Measurements from ENCODE around the gene COPS9. TPM values are rescaled to one million over a fixed set of nuclear protein-coding genes. Genes with fewer than 3 reads are reported as not detected.

COPS9 gene
- total RNA-seq, 2 donors from 2014 or later: 170 to 184 TPM

- TF ChIP-seq POLR2A (IDR thresholded peaks at IDR 0.05) (no peak), CTCF (IDR thresholded peaks at IDR 0.05) (no peak)
- Histone ChIP-seq H3K27me3 (no peaks in the 10 kb centered on the region), H3K36me3 (replicated peaks in 1 of 2; ENCODE audit: insufficient read depth in 1 of 2, low read depth in 2 of 2) (no peaks in the 10 kb centered on the region), H3K9me3 (no peaks in the 10 kb centered on the region), H3K27ac (no peak overlapping the region), H3K4me3 (no peak overlapping the region), H3K4me1 (no peaks in the 10 kb centered on the region)
- WGBS, 2 donors: 30 to 58% methylated on average over 8 to 15 of the region's 15 CpGs
- intact Hi-C loops (cut with DNase I): no loop called here
- DNase-seq (no peak), ATAC-seq (no peak)
These were observed 15.4 kb upstream of the COPS9 start for GRCh38 chr2:240151477-240152031.

GRCh38 chr2:240149943-240150784 is 14.1 kb upstream of the COPS9 start:
- H3K4me1 ChIP-seq: no peaks in the 10 kb centered on the region
- H3K36me3 ChIP-seq (replicated peaks in 1 of 2; ENCODE audit: insufficient read depth in 1 of 2, low read depth in 2 of 2): no peaks in the 10 kb centered on the region
- ATAC-seq: peak; percentile 58
- no peak overlapping the region for H3K27ac ChIP-seq
- H3K27me3 ChIP-seq: no peaks in the 10 kb centered on the region
- H3K4me3 ChIP-seq: no peak overlapping the region
- intact Hi-C loops (cut with DNase I): loop anchor here (10.0 kb wide), 1 partner anchor 295 kb away; no protein-coding TSS in a partner anchor
- no peaks in the 10 kb centered on the region for H3K9me3 ChIP-seq
- WGBS, 2 donors: 21 to 22% methylated on average over 12 of the region's 12 CpGs
- DNase-seq: peak in 3 of 4 donors; percentile 16 to 47 (median 42)
- TF ChIP-seq CTCF (IDR thresholded peaks at IDR 0.05) (peak; percentile 43 to 64 (median 56)), POLR2A (IDR thresholded peaks at IDR 0.05) (no peak)

- H3K9me3 ChIP-seq: no peaks in the 10 kb centered on the region
- H3K36me3 ChIP-seq (replicated peaks in 1 of 2; ENCODE audit: insufficient read depth in 1 of 2, low read depth in 2 of 2): no peaks in the 10 kb centered on the region
- intact Hi-C loops (cut with DNase I): loop anchor here (10.0 kb wide), 1 partner anchor 297 kb away; no protein-coding TSS in a partner anchor
- peaks cover 7% of the 10 kb centered on the region for H3K4me1 ChIP-seq
- no peak overlapping the region for H3K4me3 ChIP-seq
- H3K27ac ChIP-seq: no peak overlapping the region
- no peak for TF ChIP-seq POLR2A (IDR thresholded peaks at IDR 0.05)
- TF ChIP-seq CTCF (IDR thresholded peaks at IDR 0.05): no peak
- DNase-seq (no peak), ATAC-seq (no peak)
- H3K27me3 ChIP-seq: no peaks in the 10 kb centered on the region
- 58 to 63% methylated on average over 20 of the region's 20 CpGs for whole genome bisulfite sequencing, 2 donors
These were observed 11.9 kb upstream of the COPS9 start for GRCh38 chr2:240147911-240148587.

- H3K9me3 ChIP-seq: no peaks in the 10 kb centered on the region
- no peak for ATAC-seq
- H3K27me3 ChIP-seq: no peaks in the 10 kb centered on the region
- DNase-seq: no peak
- intact Hi-C loops (cut with DNase I): loop anchor here (10.0 kb wide), 1 partner anchor 297 kb away; no protein-coding TSS in a partner anchor
- H3K4me1 ChIP-seq: peaks cover 7% of the 10 kb centered on the region
- WGBS, 2 donors: 55 to 61% methylated on average over 5 of the region's 5 CpGs
- no peaks in the 10 kb centered on the region for H3K36me3 ChIP-seq (replicated peaks in 1 of 2; ENCODE audit: insufficient read depth in 1 of 2, low read depth in 2 of 2)
- no peak overlapping the region for H3K4me3 ChIP-seq
- TF ChIP-seq CTCF (IDR thresholded peaks at IDR 0.05) (no peak), POLR2A (IDR thresholded peaks at IDR 0.05) (no peak)
- H3K27ac ChIP-seq: no peak overlapping the region
These were observed 11.3 kb upstream of the COPS9 start for GRCh38 chr2:240147382-240147781.

Data from body of pancreas (tissue), 4 donors.